Lower leg skin (tissue), 3 donors: ENCODE measurements around the gene SRSF2.

Experiments
- POLR2A ChIP-seq, 2 donors: fragments of 450-650 bp; IDR thresholded peaks; one replicate each; pipeline ENCODE4 v1.6.1; 2016 to 2017; ENCODE audit warnings: antibody characterized with exemption in 2 of 2, mild to moderate bottlenecking in 1 of 2, moderate library complexity in 1 of 2
- TF ChIP-seq, protein P1 (sequence below), 3 donors: fragments of 450-650 bp; IDR thresholded peaks; one replicate each; pipeline ENCODE4 v1.5.1; 2016; ENCODE audit warnings: antibody characterized with exemption in 3 of 3, mild to moderate bottlenecking in 3 of 3, moderate library complexity in 2 of 3

DNA sequence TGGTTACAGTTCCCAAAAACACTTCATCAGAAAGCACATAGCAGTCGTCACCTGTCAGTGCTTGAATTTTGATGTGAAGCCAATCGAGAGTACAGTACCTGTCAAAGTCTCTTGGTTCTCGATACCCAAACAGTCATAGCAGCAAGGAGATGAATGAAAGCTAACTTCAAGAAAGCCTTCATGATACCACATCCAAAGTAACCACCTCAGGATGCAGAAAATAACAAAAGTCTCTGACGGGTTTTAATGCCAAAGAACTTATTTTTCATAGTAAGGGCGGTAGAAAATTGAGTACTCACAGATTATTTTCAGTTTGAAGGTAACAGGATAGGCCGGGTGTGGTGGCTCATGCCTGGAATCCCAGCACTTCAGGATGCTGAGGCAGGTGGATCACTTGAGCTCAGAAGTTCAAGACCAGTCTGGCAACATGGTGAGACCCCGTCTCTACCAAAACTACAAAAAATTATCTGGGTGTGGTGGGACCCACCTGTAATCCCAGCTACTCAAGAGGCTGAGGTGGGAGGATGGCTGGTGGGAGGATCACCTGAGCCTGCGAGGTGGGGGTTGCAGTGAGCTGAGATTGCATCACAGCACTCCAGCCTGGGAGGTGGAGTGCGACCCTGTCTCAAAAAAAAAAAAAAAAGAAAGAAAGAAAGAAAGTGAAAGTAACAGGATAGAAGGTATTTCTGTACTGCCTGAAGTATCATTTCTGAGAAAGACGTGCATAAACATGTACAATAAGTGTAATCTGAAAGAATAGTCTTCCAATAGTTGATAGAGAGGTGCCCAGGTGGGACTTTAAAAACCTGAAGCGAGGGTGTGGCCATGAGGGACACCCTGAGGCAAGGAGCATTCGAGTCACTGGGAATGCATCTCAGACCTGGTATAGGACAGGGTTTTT is 16.2 kb upstream of the SRSF2 start:
- TF ChIP-seq, protein P1, sequence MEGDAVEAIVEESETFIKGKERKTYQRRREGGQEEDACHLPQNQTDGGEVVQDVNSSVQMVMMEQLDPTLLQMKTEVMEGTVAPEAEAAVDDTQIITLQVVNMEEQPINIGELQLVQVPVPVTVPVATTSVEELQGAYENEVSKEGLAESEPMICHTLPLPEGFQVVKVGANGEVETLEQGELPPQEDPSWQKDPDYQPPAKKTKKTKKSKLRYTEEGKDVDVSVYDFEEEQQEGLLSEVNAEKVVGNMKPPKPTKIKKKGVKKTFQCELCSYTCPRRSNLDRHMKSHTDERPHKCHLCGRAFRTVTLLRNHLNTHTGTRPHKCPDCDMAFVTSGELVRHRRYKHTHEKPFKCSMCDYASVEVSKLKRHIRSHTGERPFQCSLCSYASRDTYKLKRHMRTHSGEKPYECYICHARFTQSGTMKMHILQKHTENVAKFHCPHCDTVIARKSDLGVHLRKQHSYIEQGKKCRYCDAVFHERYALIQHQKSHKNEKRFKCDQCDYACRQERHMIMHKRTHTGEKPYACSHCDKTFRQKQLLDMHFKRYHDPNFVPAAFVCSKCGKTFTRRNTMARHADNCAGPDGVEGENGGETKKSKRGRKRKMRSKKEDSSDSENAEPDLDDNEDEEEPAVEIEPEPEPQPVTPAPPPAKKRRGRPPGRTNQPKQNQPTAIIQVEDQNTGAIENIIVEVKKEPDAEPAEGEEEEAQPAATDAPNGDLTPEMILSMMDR (IDR thresholded peaks at IDR 0.05): no peak
- TF ChIP-seq POLR2A (IDR thresholded peaks at IDR 0.05): no peak
